H1 (cell line): ENCODE results near the gene ZNF586. TPM values are rescaled to one million over a fixed set of nuclear protein-coding genes. Genes with fewer than 3 reads are reported as not detected.

Experiments
- CTCF ChIA-PET: fragments of 300-600 bp; sonication (Branson Sonifier 250); formaldehyde crosslinking; loops from one replicate; lab custom pipeline; 2021; ENCODE audit not compliant: partially characterized antibody; lab: Charles Lee
- POLR2A ChIA-PET: fragments of 300-600 bp; sonication (Branson Sonifier 250); formaldehyde crosslinking; loops from one replicate; lab custom pipeline; 2021; ENCODE audit warnings: inconsistent platforms; ENCODE audit not compliant: partially characterized antibody; lab: Charles Lee
- DNase-seq, 2 experiments: peaks; one replicate each; pipeline versions ENCODE4 v3.0.0 to v3.0.0-alpha.2; 2010 to 2022; ENCODE audit warnings: low spot score in 2 of 2, low read depth in 1 of 2, mixed read lengths in 1 of 2
- FAIRE-seq: peaks from 2 replicates; lab custom pipeline; 2011; peaks lifted over from hg19 to GRCh38; lab: Jason Lieb, UNC
- H2AFZ ChIP-seq: 2 replicates; pipeline ENCODE4 v1.8.1; 2012; ENCODE audit warnings: low read length, inconsistent platforms
- H2AK5ac ChIP-seq: 2 replicates; pipeline ENCODE4 v1.6.1; 2013; ENCODE audit warnings: low read depth, low read length
- H2BK120ac ChIP-seq: replicated peaks from 2 replicates; pipeline ENCODE3; 2013; ENCODE audit warnings: low read depth, low read length, inconsistent platforms
- H2BK12ac ChIP-seq: 2 replicates; pipeline ENCODE4 v1.6.1; 2013; ENCODE audit warnings: low read depth, low read length
- H2BK15ac ChIP-seq: 2 replicates; pipeline ENCODE4 v1.6.1; 2013; ENCODE audit warnings: low read length
- H2BK20ac ChIP-seq: 2 replicates; pipeline ENCODE4 v1.6.1; 2013; ENCODE audit warnings: low read length
- H2BK5ac ChIP-seq: 2 replicates; pipeline ENCODE4 v1.6.1; 2013; ENCODE audit warnings: low read depth, low read length
- H3K14ac ChIP-seq: 2 replicates; pipeline ENCODE4 v1.6.1; 2013; ENCODE audit warnings: inconsistent platforms; ENCODE audit not compliant: insufficient read length
- H3K18ac ChIP-seq: 2 replicates; pipeline ENCODE4 v1.6.1; 2013; ENCODE audit warnings: low read length; ENCODE audit errors: extremely low read depth
- H3K23ac ChIP-seq: 2 replicates; pipeline ENCODE4 v1.6.1; 2013; ENCODE audit warnings: inconsistent platforms; ENCODE audit not compliant: insufficient read length
- H3K23me2 ChIP-seq: 2 replicates; pipeline ENCODE4 v1.6.1; 2013; ENCODE audit warnings: low read depth, low read length
- H3K27ac ChIP-seq: 2 replicates; pipeline ENCODE4 v1.6.1; 2011; ENCODE audit warnings: low read depth, low read length, inconsistent platforms
- H3K27me3 ChIP-seq, 4 experiments: replicated peaks in 1 of 4; 1 replicate in 1 of 4; 2 replicates in 3 of 4; pipeline versions ENCODE4 v1.6.1 to v1.8.1; 2011 to 2013; ENCODE audit warnings: low read length in 3 of 4, mild to moderate bottlenecking in 3 of 4, inconsistent platforms in 2 of 4, mixed read lengths in 2 of 4, moderate library complexity in 1 of 4; ENCODE audit not compliant: control insufficient read depth in 3 of 4, insufficient read depth in 3 of 4; ENCODE audit errors: extremely low read depth in 1 of 4
- H3K36me3 ChIP-seq, 4 experiments: 2 replicates each; pipeline versions ENCODE4 v1.6.1 to v1.8.1; 2011 to 2013; ENCODE audit warnings: mild to moderate bottlenecking in 4 of 4, low read length in 3 of 4, moderate library complexity in 2 of 4, control low read depth in 1 of 4, inconsistent platforms in 1 of 4; ENCODE audit not compliant: insufficient read depth in 4 of 4, control insufficient read depth in 2 of 4
- H3K4ac ChIP-seq: replicated peaks from 2 replicates; pipeline ENCODE3; 2013; ENCODE audit warnings: low read length, low read depth, mixed read lengths, inconsistent platforms; ENCODE audit not compliant: insufficient read length
- H3K4me1 ChIP-seq, 4 experiments: replicated peaks in 1 of 4; 1 replicate in 1 of 4; 2 replicates in 3 of 4; pipeline versions ENCODE4 v1.6.1 to v1.8.1; 2011 to 2013; ENCODE audit warnings: low read length in 3 of 4, inconsistent platforms in 2 of 4, mixed read lengths in 1 of 4; ENCODE audit not compliant: insufficient read depth in 4 of 4, control insufficient read depth in 3 of 4
- H3K4me2 ChIP-seq, 2 experiments: 2 replicates each; pipeline versions ENCODE4 v1.6.1 to v1.8.1; 2011 to 2013; ENCODE audit warnings: low read depth in 2 of 2, low read length in 2 of 2, control low read depth in 1 of 2, inconsistent platforms in 1 of 2, mild to moderate bottlenecking in 1 of 2; ENCODE audit not compliant: insufficient read depth in 1 of 2
- H3K4me3 ChIP-seq, 4 experiments: fragments of 200-600, 300-600 bp in 1 of 4; sonication (generic), shearing (Covaris generic), sonication (Bioruptor Twin) in 1 of 4; 2 replicates each; pipeline versions ENCODE4 v1.5.1 to v1.8.1; 2011 to 2016; ENCODE audit warnings: low read length in 4 of 4, low read depth in 3 of 4, control low read depth in 2 of 4, inconsistent platforms in 2 of 4, mild to moderate bottlenecking in 2 of 4, mixed read lengths in 1 of 4, moderate library complexity in 1 of 4; ENCODE audit not compliant: insufficient read depth in 2 of 4; ENCODE audit errors: extremely low read depth in 1 of 4
- H3K56ac ChIP-seq: replicated peaks from 2 replicates; pipeline ENCODE3; 2013; ENCODE audit warnings: low read depth, mild to moderate bottlenecking, mixed read lengths, low read length, inconsistent platforms; ENCODE audit not compliant: insufficient read length
- H3K79me1 ChIP-seq: 2 replicates; pipeline ENCODE4 v1.6.1; 2013; ENCODE audit warnings: low read depth, low read length, control low read depth
- H3K79me2 ChIP-seq, 2 experiments: 2 replicates each; pipeline versions ENCODE4 v1.6.1 to v1.8.1; 2012 to 2013; ENCODE audit warnings: low read length in 2 of 2, mild to moderate bottlenecking in 2 of 2, inconsistent platforms in 1 of 2; ENCODE audit not compliant: insufficient read depth in 2 of 2, control insufficient read depth in 1 of 2
- H3K9ac ChIP-seq, 4 experiments: replicated peaks in 1 of 4; 1 replicate in 1 of 4; 2 replicates in 3 of 4; pipeline versions ENCODE4 v1.6.1 to v1.8.1; 2011 to 2013; ENCODE audit warnings: low read depth in 3 of 4, low read length in 3 of 4, control low read depth in 2 of 4, mild to moderate bottlenecking in 2 of 4, moderate library complexity in 2 of 4, inconsistent platforms in 1 of 4; ENCODE audit errors: extremely low read depth in 1 of 4
- H3K9me3 ChIP-seq, 2 experiments: 2 replicates each; pipeline versions ENCODE4 v1.6.1 to v1.8.1; 2012 to 2013; ENCODE audit warnings: mild to moderate bottlenecking in 2 of 2, moderate library complexity in 2 of 2, control low read depth in 1 of 2, inconsistent platforms in 1 of 2, low read depth in 1 of 2, low read length in 1 of 2, mixed read lengths in 1 of 2; ENCODE audit not compliant: insufficient read depth in 2 of 2
- H4K20me1 ChIP-seq, 2 experiments: replicated peaks in 1 of 2; 2 replicates each; pipeline versions ENCODE3 to v1.8.1; 2011 to 2013; ENCODE audit warnings: inconsistent platforms in 2 of 2, low read length in 2 of 2, mild to moderate bottlenecking in 1 of 2; ENCODE audit not compliant: insufficient read depth in 2 of 2, control insufficient read depth in 1 of 2
- H4K5ac ChIP-seq: 2 replicates; pipeline ENCODE4 v1.6.1; 2013; ENCODE audit warnings: low read length, low read depth, mixed read lengths, inconsistent platforms; ENCODE audit not compliant: insufficient read length
- H4K8ac ChIP-seq: 2 replicates; pipeline ENCODE4 v1.8.0; 2013; ENCODE audit warnings: mild to moderate bottlenecking, moderate library complexity, low read length, inconsistent platforms; ENCODE audit not compliant: insufficient read depth; ENCODE audit errors: extremely low read depth
- H4K91ac ChIP-seq: replicated peaks from 2 replicates; pipeline ENCODE3; 2013; ENCODE audit warnings: low read length, mixed read lengths, inconsistent platforms; ENCODE audit not compliant: insufficient read length
- SUZ12 ChIP-seq: fragments of 200-600 bp; sonication (generic); IDR thresholded peaks from 2 replicates; pipeline ENCODE4 v1.6.1; 2012; ENCODE audit warnings: mild to moderate bottlenecking, inconsistent platforms, low read length, moderate library complexity, mixed read lengths
- WGBS, 2 experiments: shearing (Covaris generic) in 1 of 2; methylation state at CpG; one replicate each; pipeline versions ENCODE4 v1.1.6 to v1.1.7; 2013 to 2015; ENCODE audit warnings: low lambda C conversion rate in 2 of 2, mixed read lengths in 2 of 2, inconsistent platforms in 1 of 2, low coverage in 1 of 2, missing lambda C conversion rate in 1 of 2; ENCODE audit not compliant: insufficient replicate concordance in 2 of 2, insufficient coverage in 1 of 2, insufficient read length in 1 of 2; ENCODE audit errors: extremely low coverage in 1 of 2, missing lambda C conversion rate in 1 of 2; 5-methylcytosine and 5-hydroxymethylcytosine counted together
- polyA plus RNA-seq, 7 experiments: library from polyadenylated mRNA; depleted of rRNA in 3 of 7; stranded (reverse) in 5 of 7; unstranded in 2 of 7; fragments of >200 nt in 5 of 7; fragments of 200-250 nt in 2 of 7; gene quantifications; 1 replicate in 5 of 7; 2 replicates in 1 of 7; 4 replicates in 1 of 7; pipeline versions ENCODE4 v1.2.1 to v1.2.3, GENCODE V29; 2011 to 2013; ENCODE audit warnings: missing spikeins in 2 of 7, mixed read lengths in 2 of 7
- total RNA-seq: library from RNA; stranded (reverse); fragmentation: NEBNext Ultra II Directional; extraction: Animal tissue kit (Norgen Biotek cat#: 25700); gene quantifications from 2 replicates; pipeline ENCODE4 v1.2.1, GENCODE V29; 2021

ZNF586 gene
- total and polyA plus RNA-seq, 2 of the 8 experiments (the other 6 are each of a cell fraction or from before 2014, with no cell fraction given), result 8.1 to 15.5 TPM

DNA sequence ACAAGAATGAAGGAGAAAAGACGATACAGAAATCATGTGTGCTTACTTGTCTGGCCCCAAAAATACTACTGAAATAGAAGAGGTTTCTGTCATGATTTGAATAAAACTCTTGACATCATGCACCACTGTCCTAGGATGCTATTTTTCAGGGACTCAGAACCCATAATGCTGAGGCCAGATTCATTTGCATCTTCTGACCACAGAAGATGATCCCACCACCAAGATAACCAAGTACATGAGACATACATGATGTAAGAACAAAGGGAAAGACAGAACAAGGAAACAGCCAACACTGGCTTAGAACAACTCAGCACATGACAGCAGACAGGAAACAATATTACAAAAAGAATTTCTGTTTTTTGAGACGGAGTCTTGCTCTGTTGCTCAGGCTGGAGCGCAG lies 42.8 kb downstream of the ZNF586 start:
- no peak overlapping the region for H4K8ac ChIP-seq
- H3K4me1 ChIP-seq, result peaks cover 0 to 4% (median 1%) of the 10 kb centered on the region in 4 experiments; a peak in 3 of 7 replicates
- no peak overlapping the region for H3K23ac ChIP-seq
- H3K18ac ChIP-seq, result no peak overlapping the region
- no peak overlapping the region for H2BK20ac ChIP-seq
- no peak overlapping the region for H3K9ac ChIP-seq
- FAIRE-seq (no peak), DNase-seq (no peak)
- ChIA-PET CTCF (no interaction called here), POLR2A (interaction anchor here (1.1 to 3.5 kb wide), 3 partner anchors 7 to 18 kb away, joined by 4 to 36 read pairs (median 5); partner anchors contain the start of gene ZNF587B)
- no peak overlapping the region for H2BK15ac ChIP-seq
- WGBS, 2 experiments, result 96% methylated on average over 3 of the region's 3 CpGs; no CpG with 5 or more reads in 1 of the 2 experiments
- H3K4me3 ChIP-seq, result no peak overlapping the region
- no peak overlapping the region for H2AK5ac ChIP-seq
- no peak overlapping the region for H4K91ac ChIP-seq
- no peak overlapping the region for H4K5ac ChIP-seq
- peaks cover 0 to 8% of the 10 kb centered on the region in 2 experiments; a peak in 2 of 4 replicates for H3K79me2 ChIP-seq
- H3K4me2 ChIP-seq, result no peak overlapping the region
- H2BK120ac ChIP-seq, result no peak overlapping the region
- no peak overlapping the region for H2AFZ ChIP-seq
- no peaks in the 10 kb centered on the region for H3K9me3 ChIP-seq
- no peak overlapping the region for H3K56ac ChIP-seq
- H3K4ac ChIP-seq, result no peak overlapping the region
- H2BK12ac ChIP-seq, result no peak overlapping the region
- peaks cover 2 to 24% (median 17%) of the 10 kb centered on the region in 4 experiments; a peak in 7 of 8 replicates for H3K36me3 ChIP-seq
- 0 out of 2 replicates have a peak, but pooled peaks cover 2% of the 10 kb centered on the region for H3K79me1 ChIP-seq
- peaks cover 4% of the 10 kb centered on the region for H3K23me2 ChIP-seq
- no peak overlapping the region for H3K14ac ChIP-seq
- no peak for TF ChIP-seq SUZ12
- H3K27me3 ChIP-seq, result no peaks in the 10 kb centered on the region
- H2BK5ac ChIP-seq, result no peak overlapping the region
- H4K20me1 ChIP-seq, result peaks cover 0 to 8% of the 10 kb centered on the region in 2 experiments
- H3K27ac ChIP-seq, result no peak overlapping the region
